K562 (cell line): ENCODE data around the gene FOXN1. TPM values are rescaled to one million over a fixed set of nuclear protein-coding genes. Genes with fewer than 3 reads are reported as not detected.

Source experiments
- ATAC-seq: fragments of 200-7000 bp; cut with Tn5 transposase; 3 replicates; pipeline ENCODE4 v1.9.1; 2020; ENCODE audit warnings: moderate library complexity
- BruUV-seq: library from RNA; stranded (reverse); fragments of 400-500 nt; replicated peaks from 2 replicates; lab custom pipeline; 2021; lab: Mats Ljungman, UMichigan
- CTCF ChIA-PET: fragments of 300-600 bp; formaldehyde crosslinking; extraction: SDS; loops from one replicate; lab custom pipeline; 2021; ENCODE audit warnings: low intra/inter-chr PET ratio; lab: Yijun Ruan, JAX
- POLR2A ChIA-PET: fragments of 300-600, 350-650 bp; sonication (Branson Sonifier 250); formaldehyde crosslinking; extraction: SDS; loops from one replicate; lab custom pipeline; 2021; ENCODE audit warnings: antibody characterized with exemption, inconsistent platforms; lab: Yijun Ruan, JAX
- DNase-seq, 4 experiments: peaks; one replicate each; pipeline versions ENCODE4 v3.0.0 to v3.0.0-alpha.2; 2011 to 2018; ENCODE audit warnings: low spot score in 3 of 4, mixed read lengths in 3 of 4; ENCODE audit errors: extremely low read depth in 1 of 4
- FAIRE-seq: peaks from 2 replicates; lab custom pipeline; 2011; peaks lifted over from hg19 to GRCh38; lab: Jason Lieb, UNC
- H2AFZ ChIP-seq: 2 replicates; pipeline ENCODE4 v1.6.0; 2011; ENCODE audit warnings: low read depth, low read length, control low read depth, inconsistent platforms
- H3K27ac ChIP-seq: fragments of 200-600 bp; 3 replicates; pipeline ENCODE4 v1.8.0; 2011; ENCODE audit warnings: low read depth, mild to moderate bottlenecking, control low read depth, inconsistent platforms, low read length, moderate library complexity, mixed read lengths; ENCODE audit errors: extremely low read depth
- H3K27me3 ChIP-seq, 2 experiments: fragments of 300-600 bp in 1 of 2; 2 replicates in 1 of 2; 3 replicates in 1 of 2; pipeline versions ENCODE4 v1.6.0 to v1.8.0; 2011; ENCODE audit warnings: inconsistent platforms in 2 of 2, low read length in 2 of 2, mild to moderate bottlenecking in 1 of 2, mixed read lengths in 1 of 2, moderate library complexity in 1 of 2; ENCODE audit not compliant: control insufficient read depth in 2 of 2, insufficient read depth in 2 of 2
- H3K36me3 ChIP-seq: fragments of 300-600 bp; 3 replicates; pipeline ENCODE4 v1.8.0; 2011; ENCODE audit warnings: mild to moderate bottlenecking, low read length, inconsistent platforms; ENCODE audit not compliant: control insufficient read depth, insufficient read depth
- H3K4me1 ChIP-seq, 2 experiments: fragments of 200-600 bp in 1 of 2; replicated peaks in 1 of 2; 2 replicates in 1 of 2; 3 replicates in 1 of 2; pipeline versions ENCODE4 v1.5.1 to v1.8.0; 2011; ENCODE audit warnings: inconsistent platforms in 2 of 2, low read length in 2 of 2, mild to moderate bottlenecking in 1 of 2, mixed read lengths in 1 of 2, moderate library complexity in 1 of 2; ENCODE audit not compliant: control insufficient read depth in 2 of 2, insufficient read depth in 2 of 2
- H3K4me2 ChIP-seq: 2 replicates; pipeline ENCODE4 v1.6.1; 2011; ENCODE audit warnings: low read length, control low read depth, inconsistent platforms, mixed read lengths; ENCODE audit not compliant: insufficient read depth
- H3K4me3 ChIP-seq: fragments of 200-600 bp; sonication (generic), shearing (Covaris generic); 2 replicates; pipeline ENCODE4 v1.5.1; 2016; ENCODE audit warnings: control low read depth, inconsistent platforms
- H3K79me2 ChIP-seq: fragments of 200-600 bp; 3 replicates; pipeline ENCODE4 v1.8.0; 2011; ENCODE audit warnings: low read length, inconsistent platforms; ENCODE audit not compliant: control insufficient read depth, insufficient read depth
- H3K9ac ChIP-seq, 2 experiments: 2 replicates each; pipeline versions ENCODE4 v1.6.0 to v1.6.1; 2011; ENCODE audit warnings: low read depth in 2 of 2, low read length in 2 of 2, control low read depth in 1 of 2, inconsistent platforms in 1 of 2, mild to moderate bottlenecking in 1 of 2, mixed read lengths in 1 of 2; ENCODE audit not compliant: insufficient read depth in 1 of 2
- H3K9me1 ChIP-seq: one replicate; pipeline ENCODE4 v1.6.0; 2011; ENCODE audit warnings: inconsistent platforms, mild to moderate bottlenecking, low read length, moderate library complexity; ENCODE audit not compliant: control insufficient read depth, insufficient read depth
- H3K9me3 ChIP-seq: replicated peaks from 2 replicates; pipeline ENCODE4 v1.5.1; 2011; ENCODE audit warnings: low read depth, low read length, inconsistent platforms; ENCODE audit not compliant: control insufficient read depth, insufficient read depth
- H4K20me1 ChIP-seq: replicated peaks from 2 replicates; pipeline ENCODE4 v1.6.1; 2011; ENCODE audit warnings: low read length, inconsistent platforms, mixed read lengths; ENCODE audit not compliant: control insufficient read depth, insufficient read depth
- NFIX ChIP-seq: fragments of 250-450 bp; sonication (Bioruptor Pico); IDR thresholded peaks from 2 replicates; pipeline ENCODE4 v1.4.0; 2020; ENCODE audit warnings: low read depth, mild to moderate bottlenecking, moderate library complexity
- PHB ChIP-seq: fragments of 250-450 bp; sonication (Bioruptor Pico); IDR thresholded peaks from 2 replicates; pipeline ENCODE4 v1.5.0; 2021
- TBL1XR1 ChIP-seq, 2 experiments: IDR thresholded peaks; 2 replicates each; pipeline ENCODE4 v1.6.1; 2012; ENCODE audit warnings: improper control_type of control experiment in 2 of 2, low read length in 2 of 2, mild to moderate bottlenecking in 1 of 2
- ZNF197 ChIP-seq: fragments of 200-800 bp; sonication (Bioruptor generic); IDR thresholded peaks from 2 replicates; pipeline ENCODE4 v1.6.1; 2016; ENCODE audit warnings: low read depth, missing genetic modification characterization, missing compliant biosample characterization
- WGBS: fragments of 100-300 bp; shearing (Covaris generic); methylation state at CpG from one replicate; pipeline ENCODE4 v1.1.6; 2016; ENCODE audit warnings: low coverage, mixed read lengths; ENCODE audit not compliant: insufficient coverage; ENCODE audit errors: missing lambda C conversion rate; 5-methylcytosine and 5-hydroxymethylcytosine counted together
- in situ Hi-C: fragments of 300-500 bp; cut with MboI; formaldehyde crosslinking; loops from 4 replicates; pipeline ENCODE4 v1.15.0; 2018; ENCODE audit warnings: inconsistent platforms, mixed read lengths
- intact Hi-C: fragments of 100-400 bp; cut with micrococcal nuclease; formaldehyde crosslinking; loops from 2 replicates; pipeline ENCODE4 v1.14.2; 2022
- polyA plus RNA-seq, 8 experiments: library from polyadenylated mRNA; depleted of rRNA in 4 of 8; stranded (reverse) in 5 of 8; unstranded in 3 of 8; fragments of >200 nt; fragmentation: Nextera tagmentation in 2 of 8; fragmentation: Illumina TruSeq in 1 of 8; extraction: Ambion mirVana in 2 of 8; extraction: Trizol in 1 of 8; gene quantifications; 2 replicates each; pipeline versions ENCODE4 v1.2.1 to v1.2.3, GENCODE V29; 2011 to 2014; ENCODE audit warnings: inconsistent platforms in 1 of 8, missing spikeins in 1 of 8
- total RNA-seq, 7 experiments: library from RNA; depleted of rRNA in 6 of 7; stranded (reverse); fragments of >200 nt in 6 of 7; fragmentation: Illumina TruSeq in 2 of 7; extraction: Trizol in 2 of 7; gene quantifications; 2 replicates each; pipeline versions ENCODE4 v1.2.1 to v1.2.3, GENCODE V29; 2011 to 2021; ENCODE audit warnings: low replicate concordance in 1 of 7
- TF ChIP-seq, protein P1 (sequence below): fragments of 250-450 bp; sonication (Bioruptor Pico); IDR thresholded peaks from 2 replicates; pipeline ENCODE4 v1.4.0; 2020; ENCODE audit warnings: mild to moderate bottlenecking

Gene FOXN1
- total and polyA plus RNA-seq, 9 of the 15 experiments (the other 6 are each of a cell fraction or from before 2014, with no cell fraction given) = not detected

DNA sequence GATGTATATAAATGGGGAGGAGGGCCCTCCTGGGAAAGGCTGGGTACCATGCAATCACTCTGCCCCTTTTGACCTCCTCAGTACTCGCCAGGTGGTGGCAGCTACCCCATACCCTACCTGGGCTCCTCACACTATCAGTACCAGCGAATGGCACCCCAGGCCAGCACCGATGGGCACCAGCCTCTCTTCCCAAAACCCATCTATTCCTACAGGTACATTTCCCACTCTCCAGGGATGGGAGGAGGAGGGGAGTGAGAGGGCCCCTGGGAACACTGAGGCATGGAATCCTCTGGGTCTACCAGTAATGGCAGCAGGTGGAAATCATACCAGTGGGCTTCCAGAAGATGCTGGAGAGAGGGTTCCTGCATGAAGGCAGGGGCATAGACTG, 22.9 kb downstream of the FOXN1 start:
- CTCF ChIA-PET = no interaction called here

More for the DNA sequence above, 22.9 kb downstream of the FOXN1 start:
- no peak overlapping the region for H2AFZ ChIP-seq
- TF ChIP-seq NFIX (no peak), PHB (CRISPR knock-in tag) (no peak), TBL1XR1 (IDR thresholded peaks at IDR 0.05; ENCODE audit: low read length in 2 of 2) (no peak), ZNF197 (no peak)
- TF ChIP-seq, protein P1, sequence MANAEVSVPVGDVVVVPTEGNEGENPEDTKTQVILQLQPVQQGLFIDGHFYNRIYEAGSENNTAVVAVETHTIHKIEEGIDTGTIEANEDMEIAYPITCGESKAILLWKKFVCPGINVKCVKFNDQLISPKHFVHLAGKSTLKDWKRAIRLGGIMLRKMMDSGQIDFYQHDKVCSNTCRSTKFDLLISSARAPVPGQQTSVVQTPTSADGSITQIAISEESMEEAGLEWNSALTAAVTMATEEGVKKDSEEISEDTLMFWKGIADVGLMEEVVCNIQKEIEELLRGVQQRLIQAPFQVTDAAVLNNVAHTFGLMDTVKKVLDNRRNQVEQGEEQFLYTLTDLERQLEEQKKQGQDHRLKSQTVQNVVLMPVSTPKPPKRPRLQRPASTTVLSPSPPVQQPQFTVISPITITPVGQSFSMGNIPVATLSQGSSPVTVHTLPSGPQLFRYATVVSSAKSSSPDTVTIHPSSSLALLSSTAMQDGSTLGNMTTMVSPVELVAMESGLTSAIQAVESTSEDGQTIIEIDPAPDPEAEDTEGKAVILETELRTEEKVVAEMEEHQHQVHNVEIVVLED (CRISPR knock-in tag) = no peak
- H4K20me1 ChIP-seq = 0 out of 2 replicates have a peak, but pooled peaks cover 5% of the 10 kb centered on the region
- no peak overlapping the region for H3K9ac ChIP-seq
- no peaks in the 10 kb centered on the region for H3K36me3 ChIP-seq
- intact Hi-C loops (no loop called here), in situ Hi-C loops (no loop called here)
- no peak overlapping the region for H3K4me3 ChIP-seq
- POLR2A ChIA-PET = interaction anchor here (0.7 to 1.3 kb wide), 3 partner anchors 9 to 17 kb away, joined by 3 to 5 read pairs (median 3); no protein-coding TSS in a partner anchor
- no peak for DNase-seq
- H3K4me1 ChIP-seq = peaks cover 29 to 45% of the 10 kb centered on the region in 2 experiments; a peak in 4 of 5 replicates
- BruUV-seq = no TSS peak
- H3K4me2 ChIP-seq = no peak overlapping the region
- H3K9me1 ChIP-seq = no peaks in the 10 kb centered on the region
- H3K27me3 ChIP-seq = peaks cover 5 to 16% of the 10 kb centered on the region in 2 experiments; a peak in 2 of 5 replicates
- 3% methylated on average over 3 of the region's 3 CpGs for WGBS
- H3K9me3 ChIP-seq = peaks cover 8% of the 10 kb centered on the region
- FAIRE-seq = no peak
- ATAC-seq = no peak
- no peak overlapping the region for H3K27ac ChIP-seq
- H3K79me2 ChIP-seq = no peaks in the 10 kb centered on the region
